HG02884 (cell line): Measurements from ENCODE around the gene ARID3C.

Source experiments
- ATAC-seq: cut with Tn5 transposase; IDR thresholded peaks from one replicate; pipeline ENCODE4 v1.9.1; 2021; ENCODE audit warnings: mild to moderate bottlenecking, moderate library complexity; ENCODE audit not compliant: unreplicated experiment

The ARID3C gene

DNA sequence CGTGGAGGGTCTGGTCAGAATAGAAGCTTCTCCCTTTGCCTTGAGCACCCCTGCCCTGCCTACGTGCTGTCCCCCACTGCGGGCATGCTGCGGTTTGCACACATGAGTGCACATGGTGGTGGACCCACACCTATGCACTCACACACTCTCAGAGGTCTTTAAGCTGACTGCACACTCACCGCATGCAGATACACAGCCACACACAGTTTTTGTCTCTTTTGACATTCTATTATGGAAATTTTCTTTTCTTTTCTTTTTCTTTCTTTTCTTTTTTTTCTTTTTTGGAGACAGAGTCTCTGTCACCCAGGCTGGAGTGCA, 584 bp upstream of the ARID3C start:
- no peak for ATAC-seq

DNA sequence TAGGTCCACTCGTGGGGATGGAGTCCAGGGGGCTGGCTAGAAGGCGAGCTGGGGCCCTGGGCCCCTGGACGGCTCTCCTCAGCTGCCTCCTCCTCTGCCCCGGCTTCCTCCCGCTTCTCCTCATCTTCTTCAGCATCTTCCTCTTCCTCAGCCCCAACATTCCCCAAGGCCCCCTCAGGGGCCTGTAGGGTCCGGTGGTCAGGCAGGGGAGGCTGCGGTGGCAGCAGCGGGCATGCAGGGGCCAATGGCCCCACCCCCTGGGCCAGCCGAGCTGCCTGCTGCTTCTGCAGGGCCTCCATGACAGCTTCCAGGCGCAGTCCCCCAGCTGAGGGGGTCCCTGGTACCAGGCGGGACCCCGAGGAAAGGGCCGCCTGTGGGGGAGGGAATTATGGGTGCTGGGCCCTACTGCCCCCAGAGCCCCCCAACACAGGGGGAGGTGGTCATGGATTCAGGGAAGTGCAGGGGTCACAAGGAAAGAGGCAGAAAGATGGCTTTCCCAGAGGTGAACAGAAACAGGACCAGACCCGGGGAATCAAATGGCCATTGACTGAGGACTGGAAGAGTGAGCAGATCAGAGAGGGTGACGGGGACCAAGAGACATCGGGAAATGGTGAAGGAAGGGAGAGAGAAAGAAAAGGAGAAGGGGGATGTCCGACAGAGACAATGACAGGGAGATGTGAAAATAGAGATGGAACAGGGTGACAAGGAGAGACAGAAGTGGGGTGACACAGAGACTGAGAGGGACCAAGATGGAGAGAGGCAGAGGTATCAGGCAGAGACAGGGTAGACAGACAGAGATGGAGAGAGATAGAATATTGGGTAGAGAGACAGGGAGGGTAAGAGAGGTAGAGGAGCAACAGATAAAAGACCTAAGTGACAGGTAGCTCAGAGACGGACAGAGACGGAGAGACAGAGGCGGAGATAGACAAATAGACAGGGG, 880 bp downstream of the ARID3C start:
- no peak for ATAC-seq

GRCh38 chr9:34625186-34625486, 3.7 kb downstream of the ARID3C start:
- ATAC-seq, result no peak

GRCh38 chr9:34624475-34625185, 4.2 kb downstream of the ARID3C start:
- no peak for ATAC-seq

GRCh38 chr9:34623374-34624235, 5.3 kb downstream of the ARID3C start:
- ATAC-seq, result no peak

DNA sequence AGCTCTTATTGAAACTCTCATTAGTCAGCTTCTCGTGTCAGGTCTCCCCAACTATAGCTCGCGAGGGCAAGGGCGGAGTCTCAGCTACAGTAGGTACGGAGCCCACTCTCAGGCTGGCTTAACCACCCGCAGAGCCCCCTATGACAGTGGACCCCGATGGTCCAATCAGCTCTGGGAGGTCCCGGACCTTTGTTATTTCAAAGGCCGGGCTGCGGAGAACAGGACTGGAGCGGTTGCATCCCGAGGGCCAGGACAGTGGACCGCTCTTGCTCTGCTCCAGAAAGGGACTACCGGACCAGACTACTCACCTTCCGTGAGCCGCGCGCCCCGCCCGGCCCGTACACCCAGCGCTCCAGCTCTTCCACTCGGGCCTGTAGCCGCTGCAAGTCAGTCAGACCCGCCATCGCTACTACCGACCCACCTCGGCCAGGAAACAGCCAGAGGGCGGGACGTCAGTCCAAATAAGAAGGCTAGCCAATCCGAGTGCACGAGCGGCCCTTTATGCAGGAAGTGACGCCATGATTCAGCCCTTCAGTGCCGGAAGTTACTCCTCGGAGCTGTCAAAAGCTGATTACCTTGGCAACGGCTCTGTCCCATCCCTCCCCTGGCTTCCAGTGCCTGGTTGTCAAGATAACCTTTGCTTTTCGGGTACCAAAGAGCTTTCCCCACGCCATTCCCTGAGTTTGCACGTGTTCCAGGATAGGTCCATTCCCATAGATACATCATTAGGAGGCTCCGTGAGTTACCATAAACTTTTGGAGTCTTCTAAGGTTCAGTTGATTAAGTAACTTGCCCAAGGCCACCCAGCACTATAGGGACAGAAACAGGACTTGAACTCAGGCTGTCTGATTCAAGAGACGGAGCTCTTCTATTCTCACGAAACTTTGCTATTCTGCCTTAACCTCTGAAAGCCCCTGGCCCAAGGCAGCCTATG, 8.5 kb downstream of the ARID3C start, which contains the start of gene DCTN3:
DCTN3 (minus strand) TSS at position 435 of the 934 bp plus-strand sequence; CDS start at position 404, 31 bp downstream.
- ATAC-seq, result peak; percentile 99

GRCh38 chr9:34615132-34615531, 13.7 kb downstream of the ARID3C start:
- ATAC-seq, result no peak

DNA sequence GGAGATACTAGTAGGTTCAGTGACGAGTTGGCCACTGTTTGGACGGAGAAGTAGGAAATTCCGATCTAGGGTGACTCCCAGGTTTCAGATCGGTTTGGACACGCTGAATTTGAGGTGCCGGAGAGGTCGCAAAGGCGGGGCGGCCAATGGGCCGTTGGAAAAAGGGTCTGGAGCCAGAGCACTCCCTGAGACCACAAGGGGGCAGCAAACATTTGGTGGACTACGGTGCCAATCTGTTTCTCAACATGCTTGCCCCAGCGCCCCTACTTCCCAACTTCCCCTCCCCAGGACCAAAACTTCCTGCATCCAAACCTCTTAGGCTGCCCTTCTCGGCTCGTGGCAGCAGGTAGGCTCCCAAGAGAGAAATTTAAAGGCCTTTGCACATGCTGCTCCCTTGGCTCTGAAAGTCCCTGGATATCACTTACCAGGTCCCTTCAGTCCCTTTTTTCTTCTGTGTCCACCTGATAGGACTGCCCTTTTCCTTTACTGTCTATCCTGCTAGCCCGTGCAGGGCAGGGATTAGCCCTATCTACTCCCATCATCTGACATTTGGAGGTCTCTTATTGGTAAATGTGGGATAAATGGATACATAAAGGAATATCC, 16.0 kb downstream of the ARID3C start:
- ATAC-seq, result no peak

GRCh38 chr9:34611811-34612787, 16.8 kb downstream of the ARID3C start, which contains the start of gene RPP25L:
TSS of gene RPP25L (minus strand) at chr9:34612097. CDS start at chr9:34611296, 801 bp downstream.
- peak; percentile 73 for ATAC-seq

DNA sequence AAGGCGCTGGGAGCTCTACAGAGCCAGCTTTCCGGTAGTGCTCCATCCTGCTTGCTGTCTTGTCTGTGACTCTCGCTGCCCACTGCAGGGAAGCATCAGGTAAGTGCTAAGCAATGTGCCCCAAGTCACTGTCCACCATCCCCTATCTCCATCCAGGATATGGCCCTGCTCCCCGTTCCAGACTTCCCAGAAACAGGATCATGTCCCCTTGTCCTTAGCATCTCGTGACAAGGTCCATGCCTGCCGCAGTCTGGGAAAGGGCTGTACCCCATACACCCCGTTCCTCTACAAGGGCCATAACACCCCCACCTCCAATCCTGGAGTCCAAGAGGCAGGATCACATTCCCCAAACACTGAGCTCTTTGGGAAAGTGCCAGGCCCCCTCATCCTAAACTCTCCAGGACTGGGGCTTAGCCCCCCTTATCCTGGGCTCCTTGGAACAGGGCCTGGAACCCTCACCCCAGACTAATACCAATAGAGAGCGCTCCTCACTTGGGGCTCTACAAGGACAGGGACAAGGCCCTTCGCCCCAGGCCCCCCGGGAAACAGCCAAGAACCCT, 17.5 kb downstream of the ARID3C start:
- ATAC-seq, result no peak

DNA sequence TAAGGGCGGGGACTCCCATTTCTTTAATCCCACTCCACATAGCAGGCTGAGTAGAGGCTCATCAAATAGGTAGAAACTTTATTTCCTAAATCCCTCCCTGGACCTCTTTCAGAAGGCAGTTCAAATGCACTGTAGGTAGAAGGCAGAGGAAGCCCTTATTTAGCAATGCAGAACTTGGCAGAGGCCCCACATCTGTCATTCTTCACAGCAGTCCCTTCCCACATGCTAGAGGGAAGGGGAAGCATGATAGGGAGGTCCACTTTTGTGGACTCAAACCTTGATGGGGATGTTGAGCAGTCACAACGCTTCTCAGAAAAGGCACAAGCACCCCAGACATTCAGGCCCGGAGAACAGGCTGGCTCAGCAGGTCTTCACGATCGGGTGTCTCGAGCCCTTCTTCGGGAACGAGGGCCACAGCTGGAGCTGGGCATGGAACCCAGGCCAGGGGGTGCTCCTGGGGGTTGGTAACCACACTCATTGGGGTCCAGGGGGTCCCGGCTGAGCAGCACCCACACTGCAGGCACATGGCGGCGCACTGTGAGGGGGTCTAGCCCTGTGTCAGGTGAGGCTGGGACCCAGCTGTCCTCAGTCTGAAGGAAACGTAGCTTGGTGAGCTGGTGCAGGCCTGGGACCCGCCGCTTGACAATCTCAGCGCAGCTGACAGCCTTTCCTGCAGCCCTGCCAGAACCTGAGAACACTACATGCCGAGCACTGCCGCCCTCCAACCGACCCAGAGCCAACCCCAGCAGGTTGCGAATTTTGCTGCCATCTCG, 18.2 kb downstream of the ARID3C start:
- ATAC-seq, result no peak

DNA sequence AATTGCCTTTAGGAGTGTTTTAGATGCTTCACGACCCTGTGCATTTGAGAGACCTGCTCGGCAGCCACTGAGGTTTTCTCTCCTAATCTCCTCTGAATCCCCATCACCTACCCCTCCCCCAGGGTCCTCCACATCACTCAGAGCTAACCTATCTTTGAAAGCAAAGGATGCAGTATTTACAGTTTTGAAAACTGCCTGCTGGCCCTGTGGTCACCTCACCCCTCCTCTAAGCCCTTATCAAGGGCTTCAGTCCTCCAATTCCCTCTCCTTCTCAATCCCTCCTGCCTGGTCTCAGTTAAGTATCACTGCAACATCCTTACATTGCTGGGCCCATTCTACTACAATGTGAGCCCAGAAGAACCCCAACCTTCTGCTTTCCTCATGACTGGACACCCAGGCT, 21.5 kb downstream of the ARID3C start:
- ATAC-seq, result no peak

- ATAC-seq, result no peak
These were observed 22.0 kb downstream of the ARID3C start for GRCh38 chr9:34606905-34607304.

- no peak for ATAC-seq
These were observed 22.7 kb downstream of the ARID3C start for GRCh38 chr9:34606190-34606589.

DNA sequence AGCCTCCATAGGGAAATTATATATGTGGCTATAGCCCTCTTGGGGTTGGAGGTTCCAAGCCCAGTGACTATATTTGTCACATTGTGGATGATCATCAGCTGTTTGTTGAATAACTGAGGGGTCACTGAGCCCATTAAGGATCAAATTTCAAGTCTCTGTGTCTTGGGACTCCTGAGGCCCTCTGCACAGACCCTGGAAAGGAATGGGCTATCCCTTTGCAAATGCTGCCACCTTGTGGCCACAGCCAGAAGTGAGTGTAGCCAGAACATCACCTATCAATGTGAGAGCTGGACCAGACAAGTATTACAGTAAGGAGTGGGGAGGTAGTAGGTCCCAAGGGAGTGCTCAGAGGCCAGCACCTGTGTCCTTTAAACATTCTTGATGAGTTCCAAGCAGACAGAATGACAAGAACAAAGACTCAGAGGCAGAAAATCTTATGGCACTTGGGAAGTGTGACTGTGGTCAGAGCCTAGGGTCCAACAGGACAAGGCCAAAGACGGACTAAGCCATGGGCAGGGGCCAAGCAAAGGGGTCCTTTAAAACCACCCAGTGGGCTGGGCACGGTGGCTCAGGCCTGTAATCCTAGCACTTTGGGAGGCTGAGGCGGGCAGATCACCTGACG, 25.1 kb downstream of the ARID3C start:
- ATAC-seq, result peak; percentile 70

DNA sequence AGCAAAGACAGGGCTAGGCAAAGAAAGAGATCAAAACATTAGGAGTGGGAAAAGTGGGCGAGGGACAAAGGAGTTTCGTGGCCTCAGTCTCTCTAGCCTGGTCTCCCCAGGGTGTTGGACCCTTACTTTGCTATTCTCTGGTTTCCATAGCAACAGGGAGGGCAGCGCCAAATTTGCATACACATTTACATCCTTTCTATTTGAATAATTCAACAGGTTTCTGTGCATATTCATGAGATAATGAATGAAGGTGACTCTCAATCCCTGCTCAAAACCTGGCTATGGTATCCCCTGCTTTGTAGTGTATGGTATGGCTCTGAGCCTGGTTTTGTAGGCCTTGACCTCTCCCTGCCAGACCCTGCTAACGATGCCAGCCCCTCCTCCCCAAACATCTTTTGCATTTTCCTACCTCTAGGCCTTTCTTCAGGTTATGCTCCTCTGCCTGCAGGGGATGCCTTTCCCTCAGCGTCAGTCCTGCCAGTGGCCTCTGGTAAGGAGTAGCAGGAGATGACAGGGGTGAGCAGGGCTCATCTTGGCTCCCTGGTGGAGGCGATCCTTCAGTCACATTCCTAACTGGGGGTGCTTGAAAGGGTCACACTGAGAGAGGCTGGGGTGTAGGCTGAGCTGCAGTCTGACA, 26.8 kb downstream of the ARID3C start:
- no peak for ATAC-seq

- no peak for ATAC-seq
These were observed 28.0 kb downstream of the ARID3C start for GRCh38 chr9:34600908-34601307.
